Fibroblast of skin of back (primary cell): ENCODE data around the gene TMTC4. TPM values are rescaled to one million over a fixed set of nuclear protein-coding genes. Genes with fewer than 3 reads are reported as not detected.
"Not testable (repeated sequence)": the region's sequence is repeated elsewhere in the genome, so short reads cannot be mapped to it uniquely, and the experiment has no call there.

Experiments used
- DNase-seq: peaks from one replicate; pipeline ENCODE4 v3.0.0-alpha.2; 2013
- polyA plus RNA-seq, 2 experiments: library from polyadenylated mRNA; unstranded; fragments of 120-200 nt; gene quantifications; one replicate each; pipeline ENCODE4 v1.2.1, GENCODE V29; 2013; ENCODE audit not compliant: insufficient read length in 2 of 2

The TMTC4 gene, protein sequence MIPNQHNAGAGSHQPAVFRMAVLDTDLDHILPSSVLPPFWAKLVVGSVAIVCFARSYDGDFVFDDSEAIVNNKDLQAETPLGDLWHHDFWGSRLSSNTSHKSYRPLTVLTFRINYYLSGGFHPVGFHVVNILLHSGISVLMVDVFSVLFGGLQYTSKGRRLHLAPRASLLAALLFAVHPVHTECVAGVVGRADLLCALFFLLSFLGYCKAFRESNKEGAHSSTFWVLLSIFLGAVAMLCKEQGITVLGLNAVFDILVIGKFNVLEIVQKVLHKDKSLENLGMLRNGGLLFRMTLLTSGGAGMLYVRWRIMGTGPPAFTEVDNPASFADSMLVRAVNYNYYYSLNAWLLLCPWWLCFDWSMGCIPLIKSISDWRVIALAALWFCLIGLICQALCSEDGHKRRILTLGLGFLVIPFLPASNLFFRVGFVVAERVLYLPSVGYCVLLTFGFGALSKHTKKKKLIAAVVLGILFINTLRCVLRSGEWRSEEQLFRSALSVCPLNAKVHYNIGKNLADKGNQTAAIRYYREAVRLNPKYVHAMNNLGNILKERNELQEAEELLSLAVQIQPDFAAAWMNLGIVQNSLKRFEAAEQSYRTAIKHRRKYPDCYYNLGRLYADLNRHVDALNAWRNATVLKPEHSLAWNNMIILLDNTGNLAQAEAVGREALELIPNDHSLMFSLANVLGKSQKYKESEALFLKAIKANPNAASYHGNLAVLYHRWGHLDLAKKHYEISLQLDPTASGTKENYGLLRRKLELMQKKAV
- 4.6 TPM for polyA plus RNA-seq (2013, experiment 1 of 2; ENCODE audit: insufficient read length)
- polyA plus RNA-seq (2013, experiment 2 of 2; ENCODE audit: insufficient read length): 5.7 TPM

DNA sequence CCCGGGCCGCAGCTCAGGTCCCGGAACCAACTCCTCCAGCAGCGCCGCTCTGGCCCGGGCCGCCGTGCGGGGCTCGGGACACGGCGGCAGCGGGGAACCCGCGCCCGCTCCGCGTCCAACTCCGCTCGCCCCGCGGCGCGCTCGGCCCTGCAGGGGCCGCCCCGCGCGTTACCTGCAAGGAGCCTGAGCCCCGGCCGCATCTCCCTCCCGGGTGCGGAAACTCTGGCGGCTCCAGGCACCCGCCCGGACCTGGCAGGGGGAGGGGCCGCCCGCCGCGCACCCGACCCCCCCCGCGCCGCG lies at the start of gene TMTC4:
TMTC4 (minus strand) TSS at position 224 of the 300 bp plus-strand sequence. CDS start 4,433 bp downstream, outside the sequence.
- no peak for DNase-seq

- no peak for DNase-seq
Observed at GRCh38 chr13:100722517-100722916, 47.9 kb upstream of the TMTC4 start.

- DNase-seq: peak; percentile 44
Observed at GRCh38 chr13:100721885-100722512, 47.4 kb upstream of the TMTC4 start.

DNA sequence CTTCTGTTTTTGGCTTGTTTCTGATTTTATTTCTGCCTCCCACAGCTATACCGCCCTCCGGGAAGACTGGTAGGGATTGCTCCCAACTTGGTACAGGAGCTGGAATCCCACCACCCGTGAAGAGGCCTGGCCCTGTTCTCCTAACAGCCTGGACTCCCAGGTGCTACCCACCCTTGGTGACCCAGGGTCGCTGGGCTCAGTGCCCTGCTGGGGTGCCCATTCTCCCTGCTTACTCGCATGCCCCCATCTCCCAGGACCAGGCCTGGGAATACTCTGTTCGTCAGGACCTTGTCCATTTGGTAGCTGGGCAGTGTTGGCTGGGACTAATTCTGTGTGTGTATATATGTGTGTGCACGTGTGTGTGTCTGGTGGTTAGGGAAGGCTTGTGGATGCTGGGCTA lies 41.0 kb upstream of the TMTC4 start:
- DNase-seq: no peak

DNA sequence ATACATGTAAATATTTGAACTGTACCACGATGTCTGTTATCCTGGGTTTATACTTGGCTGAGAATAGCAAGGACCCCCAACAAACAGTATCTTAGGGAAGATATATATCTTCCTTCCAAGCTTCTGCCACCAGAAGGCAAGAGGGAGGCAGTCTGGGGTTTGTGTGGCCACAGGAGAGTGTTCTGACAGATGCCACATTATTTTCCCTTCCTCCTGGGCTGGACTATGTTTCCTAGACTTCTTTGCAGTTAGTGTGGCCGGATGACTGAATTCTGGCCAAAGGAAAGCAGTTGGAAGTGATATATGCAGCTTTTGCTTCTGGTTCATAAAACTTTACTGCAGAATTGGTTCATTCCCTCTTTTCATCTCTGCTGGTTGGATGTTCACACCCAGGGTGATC lies 39.9 kb upstream of the TMTC4 start:
- no peak for DNase-seq

- no peak for DNase-seq
Observed at GRCh38 chr13:100710176-100710575, 35.6 kb upstream of the TMTC4 start.

- no peak for DNase-seq
Observed at GRCh38 chr13:100707818-100708740, 33.5 kb upstream of the TMTC4 start.

- not testable (repeated sequence) for DNase-seq
Observed at GRCh38 chr13:100698331-100698730, 23.7 kb upstream of the TMTC4 start.

DNA sequence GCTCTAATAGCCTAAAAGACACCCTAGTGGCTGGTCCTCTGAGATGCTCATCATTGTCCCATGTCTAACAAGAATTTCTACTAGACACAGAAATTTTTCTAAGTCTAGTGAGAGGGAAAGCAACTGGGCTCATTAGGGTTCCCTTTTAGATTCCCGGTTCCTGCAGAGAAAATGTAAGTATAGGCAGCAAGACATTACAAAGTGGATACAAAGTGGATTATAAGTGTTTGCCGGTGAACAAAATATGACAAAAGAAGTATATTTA lies 20.8 kb upstream of the TMTC4 start:
- no peak for DNase-seq

- peak; percentile 38 for DNase-seq
Observed at GRCh38 chr13:100694722-100695508, 20.3 kb upstream of the TMTC4 start.

DNA sequence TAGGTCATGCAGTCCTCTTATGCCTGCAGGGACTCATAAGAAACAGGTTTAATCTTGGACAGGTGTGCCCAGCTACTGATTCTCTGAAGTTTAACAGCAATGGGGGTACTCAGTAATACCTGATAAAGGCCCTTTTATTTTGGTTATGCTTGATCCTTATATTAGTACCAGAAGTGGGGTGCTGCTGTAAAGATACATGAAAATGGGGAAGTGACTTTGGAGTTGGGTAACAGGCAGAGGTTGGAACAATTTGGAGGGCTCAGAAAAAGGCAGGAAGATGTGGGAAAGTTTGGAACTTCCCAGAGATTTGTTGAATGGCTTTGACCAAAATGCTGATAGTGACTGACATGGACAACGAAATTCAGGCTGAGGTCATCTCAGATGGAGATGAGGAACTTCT lies 14.6 kb upstream of the TMTC4 start:
- no peak for DNase-seq

- no peak for DNase-seq
Observed at GRCh38 chr13:100680131-100680530, 5.5 kb upstream of the TMTC4 start.

- DNase-seq: not testable (repeated sequence)
Observed at GRCh38 chr13:100677128-100677527, 2.5 kb upstream of the TMTC4 start.

- DNase-seq: no peak
Observed at GRCh38 chr13:100675661-100676129, 1.1 kb upstream of the TMTC4 start.

GRCh38 chr13:100674872-100675660 lies 471 bp upstream of the TMTC4 start:
- peak; percentile 97 for DNase-seq

- peak; percentile 85 for DNase-seq
Observed at GRCh38 chr13:100673713-100674571, 653 bp downstream of the TMTC4 start.

DNA sequence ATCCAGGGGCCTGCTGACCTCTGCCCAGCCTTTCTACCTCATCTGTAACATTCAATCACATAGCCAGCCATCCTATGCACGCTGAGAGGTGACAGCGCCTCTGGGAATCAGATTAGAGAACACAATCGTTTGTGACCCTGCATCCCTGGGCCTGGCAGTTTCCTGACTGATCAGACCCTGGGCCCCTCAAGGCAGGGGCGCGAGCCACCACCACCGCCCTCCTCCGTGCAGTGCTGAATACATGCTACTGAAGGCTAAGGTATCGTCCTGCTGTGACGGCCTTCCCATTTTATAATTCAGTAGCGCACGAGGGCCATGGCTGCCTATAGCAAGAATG lies 1.3 kb downstream of the TMTC4 start:
- no peak for DNase-seq

DNA sequence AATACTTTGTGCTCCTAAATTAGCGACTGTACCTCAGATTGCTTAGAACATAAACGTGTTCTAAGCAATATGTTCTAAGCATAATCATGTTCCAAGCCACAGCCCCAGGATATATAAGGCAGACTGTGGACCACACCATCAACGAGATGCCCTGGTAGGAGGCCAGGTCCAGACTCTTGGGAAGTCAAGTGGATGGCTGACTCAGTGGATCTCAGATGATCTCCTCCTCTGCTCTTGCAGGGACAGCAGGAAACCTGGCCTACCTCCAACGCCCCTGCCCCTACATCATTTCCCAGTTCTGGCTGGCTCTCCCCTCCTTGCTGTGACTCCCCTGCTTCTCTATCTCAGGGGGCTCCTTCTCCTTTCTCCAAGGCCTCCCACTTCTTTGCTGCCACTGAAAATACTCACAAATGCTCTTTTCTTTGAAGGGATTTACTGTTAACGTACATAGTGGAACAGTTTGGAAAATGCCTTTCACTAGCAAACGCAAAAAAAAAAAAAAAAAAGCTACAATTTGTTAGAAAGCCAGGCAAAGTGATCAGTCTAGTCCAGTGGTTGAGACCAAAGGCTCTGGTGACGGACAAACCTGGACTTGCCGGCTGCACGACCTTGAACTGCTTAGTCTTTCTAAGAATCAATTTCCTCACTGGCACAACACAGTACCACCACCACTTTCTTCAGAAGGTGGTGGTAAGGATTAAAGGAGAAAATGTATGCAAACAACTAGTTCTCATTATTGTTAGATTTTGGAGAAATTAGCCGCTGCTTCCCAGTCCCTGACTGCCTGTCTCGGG lies 3.0 kb downstream of the TMTC4 start:
- DNase-seq: no peak

- no peak for DNase-seq
Observed at GRCh38 chr13:100668408-100668807, 6.2 kb downstream of the TMTC4 start.
